ENCODE measurements around the gene ZFAND6. TPM values are rescaled to one million over a fixed set of nuclear protein-coding genes. Genes with fewer than 3 reads are reported as not detected.

The ZFAND6 gene
- total RNA-seq, 1 donor from 2014 or later, result 46.8 TPM

DNA sequence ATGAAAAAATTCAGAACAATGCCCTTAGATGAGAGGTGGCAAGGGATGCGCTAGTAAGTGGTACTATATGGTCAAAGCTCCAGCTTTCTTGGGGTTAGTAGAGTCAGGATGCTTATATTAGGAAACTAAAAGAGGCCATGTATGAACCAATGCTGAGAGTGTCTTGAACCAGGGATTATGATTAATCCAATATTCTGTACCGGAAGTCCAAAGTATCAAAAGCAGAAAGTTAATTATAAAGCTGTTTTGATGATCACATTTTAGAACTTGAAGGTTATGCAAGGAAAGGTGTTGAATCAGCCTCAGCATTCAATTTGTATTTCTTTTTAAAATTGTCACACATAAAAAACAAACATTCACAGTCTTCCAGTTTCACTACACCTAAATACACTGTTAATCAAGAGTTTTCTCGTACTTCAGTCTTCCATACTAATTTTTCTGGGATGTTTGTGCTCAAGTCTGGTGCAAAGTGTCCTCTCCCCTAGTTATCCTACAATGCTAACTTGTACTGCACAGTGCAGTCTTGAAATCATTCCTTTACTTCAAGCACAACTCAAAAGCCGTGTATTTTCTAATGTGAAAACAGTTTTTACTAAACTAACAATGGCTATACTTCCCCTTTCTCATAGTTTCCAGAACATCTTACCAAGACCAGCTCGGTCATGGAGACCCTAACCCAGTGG, 82.6 kb downstream of the ZFAND6 start:
- DNase-seq (ENCODE audit: low spot score), result no peak
- Mint-ChIP-seq H3K4me3 (ENCODE audit: unreplicated experiment) (no peak overlapping the region), H3K9me3 (ENCODE audit: low read depth) (peaks cover 8% of the 10 kb centered on the region), H3K27ac (ENCODE audit: unreplicated experiment) (no peak overlapping the region), H3K36me3 (ENCODE audit: low read depth) (peaks cover 5% of the 10 kb centered on the region), H3K4me1 (ENCODE audit: low read depth) (no peaks in the 10 kb centered on the region), H3K27me3 (ENCODE audit: low read depth) (no peaks in the 10 kb centered on the region)
- TF ChIP-seq, protein P1, sequence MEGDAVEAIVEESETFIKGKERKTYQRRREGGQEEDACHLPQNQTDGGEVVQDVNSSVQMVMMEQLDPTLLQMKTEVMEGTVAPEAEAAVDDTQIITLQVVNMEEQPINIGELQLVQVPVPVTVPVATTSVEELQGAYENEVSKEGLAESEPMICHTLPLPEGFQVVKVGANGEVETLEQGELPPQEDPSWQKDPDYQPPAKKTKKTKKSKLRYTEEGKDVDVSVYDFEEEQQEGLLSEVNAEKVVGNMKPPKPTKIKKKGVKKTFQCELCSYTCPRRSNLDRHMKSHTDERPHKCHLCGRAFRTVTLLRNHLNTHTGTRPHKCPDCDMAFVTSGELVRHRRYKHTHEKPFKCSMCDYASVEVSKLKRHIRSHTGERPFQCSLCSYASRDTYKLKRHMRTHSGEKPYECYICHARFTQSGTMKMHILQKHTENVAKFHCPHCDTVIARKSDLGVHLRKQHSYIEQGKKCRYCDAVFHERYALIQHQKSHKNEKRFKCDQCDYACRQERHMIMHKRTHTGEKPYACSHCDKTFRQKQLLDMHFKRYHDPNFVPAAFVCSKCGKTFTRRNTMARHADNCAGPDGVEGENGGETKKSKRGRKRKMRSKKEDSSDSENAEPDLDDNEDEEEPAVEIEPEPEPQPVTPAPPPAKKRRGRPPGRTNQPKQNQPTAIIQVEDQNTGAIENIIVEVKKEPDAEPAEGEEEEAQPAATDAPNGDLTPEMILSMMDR (IDR thresholded peaks at IDR 0.05), result no peak

DNA sequence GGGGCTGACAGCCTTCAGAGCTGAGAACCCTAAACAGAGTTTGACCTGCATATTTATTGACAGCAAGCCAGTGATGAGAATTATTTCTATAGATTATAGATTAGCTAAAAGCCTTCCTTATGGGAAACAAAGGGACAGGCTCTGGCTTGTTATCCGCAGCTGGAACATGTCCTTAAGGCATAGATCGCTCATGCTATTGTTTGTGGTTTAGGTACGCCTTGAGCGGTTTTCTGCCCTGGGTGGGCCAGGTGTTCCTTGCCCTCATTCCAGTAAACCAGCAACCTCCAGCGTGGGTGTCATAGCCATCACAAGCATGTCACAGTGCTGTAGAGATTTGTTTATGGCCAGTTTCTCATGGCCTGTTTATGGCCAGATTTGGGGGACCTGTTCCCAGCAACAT, 83.2 kb downstream of the ZFAND6 start:
- H3K36me3 Mint-ChIP-seq (ENCODE audit: low read depth), result peaks cover 2% of the 10 kb centered on the region
- H3K27ac Mint-ChIP-seq (ENCODE audit: unreplicated experiment), result no peak overlapping the region
- H3K4me1 Mint-ChIP-seq (ENCODE audit: low read depth), result no peaks in the 10 kb centered on the region
- peaks cover 8% of the 10 kb centered on the region for H3K9me3 Mint-ChIP-seq (ENCODE audit: low read depth)
- TF ChIP-seq, protein P1 (IDR thresholded peaks at IDR 0.05), result no peak
- DNase-seq (ENCODE audit: low spot score), result no peak
- no peak overlapping the region for H3K4me3 Mint-ChIP-seq (ENCODE audit: unreplicated experiment)
- no peaks in the 10 kb centered on the region for H3K27me3 Mint-ChIP-seq (ENCODE audit: low read depth)

DNA sequence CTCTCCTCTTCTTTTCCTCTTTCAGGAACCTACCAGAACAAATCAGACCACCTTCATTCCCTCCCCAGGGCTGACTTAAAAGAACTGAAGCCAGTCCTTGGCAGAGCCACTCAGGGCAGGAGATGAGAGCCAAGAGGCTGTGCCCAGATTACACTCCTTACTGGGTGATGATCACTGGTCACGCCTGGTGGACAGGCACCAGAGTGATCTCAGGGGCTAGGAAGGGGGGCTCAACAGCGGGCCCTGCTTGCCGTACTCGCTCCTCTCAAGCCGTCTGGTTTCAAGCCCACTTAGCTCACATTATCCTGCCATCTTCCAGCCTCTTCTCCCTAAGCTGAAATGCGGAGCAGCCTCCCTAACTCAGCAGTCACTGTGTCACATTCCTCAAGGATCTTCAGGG, 91.7 kb downstream of the ZFAND6 start:
- H3K9me3 Mint-ChIP-seq (ENCODE audit: low read depth), result peaks cover 2% of the 10 kb centered on the region
- TF ChIP-seq, protein P1 (IDR thresholded peaks at IDR 0.05), result no peak
- H3K4me3 Mint-ChIP-seq (ENCODE audit: unreplicated experiment), result no peak overlapping the region
- H3K4me1 Mint-ChIP-seq (ENCODE audit: low read depth), result peaks cover 29% of the 10 kb centered on the region
- H3K27me3 Mint-ChIP-seq (ENCODE audit: low read depth), result no peaks in the 10 kb centered on the region
- H3K27ac Mint-ChIP-seq (ENCODE audit: unreplicated experiment), result no peak overlapping the region
- H3K36me3 Mint-ChIP-seq (ENCODE audit: low read depth), result no peaks in the 10 kb centered on the region
- DNase-seq (ENCODE audit: low spot score), result no peak

DNA sequence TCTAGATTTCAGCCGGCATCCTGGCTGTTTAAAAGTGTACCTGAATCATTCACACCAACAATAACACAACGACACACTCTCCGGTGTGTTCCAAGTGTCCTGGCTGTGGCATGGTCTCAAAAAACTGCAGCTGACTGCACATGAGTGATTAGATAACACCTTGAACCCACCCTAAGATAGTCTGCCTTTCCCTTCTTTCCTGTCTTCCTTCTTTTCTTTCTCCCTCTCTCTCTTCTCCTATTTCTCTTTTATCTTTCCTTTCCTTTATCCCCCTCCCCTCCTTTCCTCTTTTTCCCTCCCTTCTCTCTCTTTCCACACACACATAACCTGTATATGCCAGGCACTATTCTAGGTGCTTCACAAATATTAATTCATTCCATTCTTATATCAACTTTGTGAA, 92.1 kb downstream of the ZFAND6 start:
- peaks cover 29% of the 10 kb centered on the region for H3K4me1 Mint-ChIP-seq (ENCODE audit: low read depth)
- H3K27me3 Mint-ChIP-seq (ENCODE audit: low read depth), result no peaks in the 10 kb centered on the region
- TF ChIP-seq, protein P1 (IDR thresholded peaks at IDR 0.05), result no peak
- peak overlapping the region; percentile 76 for H3K4me3 Mint-ChIP-seq (ENCODE audit: unreplicated experiment)
- peaks cover 2% of the 10 kb centered on the region for H3K9me3 Mint-ChIP-seq (ENCODE audit: low read depth)
- no peak overlapping the region for H3K27ac Mint-ChIP-seq (ENCODE audit: unreplicated experiment)
- no peaks in the 10 kb centered on the region for H3K36me3 Mint-ChIP-seq (ENCODE audit: low read depth)
- no peak for DNase-seq (ENCODE audit: low spot score)

DNA sequence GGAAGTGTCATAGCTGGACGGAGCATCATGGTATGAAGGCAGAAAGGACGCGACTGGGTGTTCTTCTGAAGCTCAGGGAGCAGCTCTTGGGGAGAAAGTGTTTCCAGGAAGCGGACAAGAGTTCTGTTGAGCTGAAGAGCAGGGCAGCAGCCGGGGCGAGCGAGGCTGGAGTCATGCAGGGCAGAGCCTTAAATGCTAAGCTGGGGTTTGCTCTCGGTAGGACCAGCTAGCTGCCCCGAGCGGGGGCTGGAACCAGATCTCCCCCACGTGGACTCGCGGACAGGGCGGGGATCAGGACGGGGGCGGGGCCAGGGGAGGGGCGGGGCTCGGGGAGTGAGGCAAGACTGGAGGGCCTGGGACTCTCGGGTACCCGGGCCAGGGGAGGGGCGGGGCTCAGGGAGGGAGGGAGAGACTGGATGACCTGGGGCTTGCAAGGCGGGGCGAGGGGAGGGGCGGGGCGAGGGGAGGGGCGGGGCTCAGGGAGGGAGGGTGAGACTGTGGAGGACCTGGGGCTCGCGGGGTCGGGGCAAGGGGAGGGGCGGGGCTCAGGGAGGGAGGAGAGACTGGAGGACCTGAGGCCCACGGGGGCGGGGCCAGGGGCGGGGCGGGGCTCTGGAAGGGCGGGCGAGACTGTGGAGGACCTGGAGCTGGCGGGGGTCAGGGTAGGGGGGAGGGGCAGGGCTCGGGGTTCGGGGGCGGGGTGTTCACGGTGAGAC, 92.9 kb downstream of the ZFAND6 start:
- no peaks in the 10 kb centered on the region for H3K27me3 Mint-ChIP-seq (ENCODE audit: low read depth)
- H3K27ac Mint-ChIP-seq (ENCODE audit: unreplicated experiment), result peak overlapping the region; percentile 84
- no peaks in the 10 kb centered on the region for H3K9me3 Mint-ChIP-seq (ENCODE audit: low read depth)
- H3K36me3 Mint-ChIP-seq (ENCODE audit: low read depth), result no peaks in the 10 kb centered on the region
- no peak for DNase-seq (ENCODE audit: low spot score)
- H3K4me1 Mint-ChIP-seq (ENCODE audit: low read depth), result peaks cover 29% of the 10 kb centered on the region
- peak overlapping the region; percentile 79 for H3K4me3 Mint-ChIP-seq (ENCODE audit: unreplicated experiment)
- TF ChIP-seq, protein P1 (IDR thresholded peaks at IDR 0.05), result no peak
